NB4 (cell line): ENCODE results near the gene CALCOCO2.

Experiments used
- CTCF ChIP-seq: IDR thresholded peaks from one replicate; pipeline ENCODE4 v1.5.1; 2012; ENCODE audit warnings: low read depth, low read length
- MAX ChIP-seq: IDR thresholded peaks from 2 replicates; pipeline ENCODE4 v1.6.1; 2011; ENCODE audit warnings: low read depth, low read length

GRCh38 chr17:48830840-48831548, at the start of gene CALCOCO2:
- TF ChIP-seq CTCF, result no peak
- TF ChIP-seq MAX, result no peak; the same call in 1 of the 2 replicates
